Astrocyte of the cerebellum (primary cell): ENCODE results near the gene SPATA21.

Experiments used
- DNase-seq: peaks from one replicate; pipeline ENCODE4 v3.0.0-alpha.2; 2011; ENCODE audit warnings: low read depth
- H3K4me3 ChIP-seq: 2 replicates; pipeline ENCODE4 v1.5.1; 2011; ENCODE audit warnings: mild to moderate bottlenecking, low read depth, low read length, moderate library complexity
- CTCF ChIP-seq: IDR thresholded peaks from 2 replicates; pipeline ENCODE4 v1.5.1; 2012; ENCODE audit warnings: low read length, low read depth, moderate library complexity, mild to moderate bottlenecking; ENCODE audit errors: missing control alignments
- in situ Hi-C: cut with HindIII; loops from 2 replicates; pipeline ENCODE4 v1.10.0; 2017; ENCODE audit warnings: low sequenced_read_pairs

Gene SPATA21

GRCh38 chr1:16474166-16474800, 37.1 kb upstream of the SPATA21 start:
- in situ Hi-C loops, result no loop called here
- no peak for TF ChIP-seq CTCF
- H3K4me3 ChIP-seq, result no peak overlapping the region
- no peak for DNase-seq

- in situ Hi-C loops, result no loop called here
- no peak for TF ChIP-seq CTCF
- no peak overlapping the region for H3K4me3 ChIP-seq
- DNase-seq, result no peak
These were observed 31.3 kb upstream of the SPATA21 start for GRCh38 chr1:16468558-16468957.

- in situ Hi-C loops, result no loop called here
- H3K4me3 ChIP-seq, result no peak overlapping the region
- no peak for TF ChIP-seq CTCF
- no peak for DNase-seq
These were observed 27.8 kb upstream of the SPATA21 start for GRCh38 chr1:16464917-16465625.

- no peak overlapping the region for H3K4me3 ChIP-seq
- in situ Hi-C loops, result no loop called here
- no peak for DNase-seq
- no peak for TF ChIP-seq CTCF
These were observed 25.6 kb upstream of the SPATA21 start for GRCh38 chr1:16462773-16463330.

GRCh38 chr1:16461681-16462080, 24.5 kb upstream of the SPATA21 start:
- in situ Hi-C loops, result no loop called here
- H3K4me3 ChIP-seq, result no peak overlapping the region
- no peak for DNase-seq
- TF ChIP-seq CTCF, result no peak

GRCh38 chr1:16459352-16459925, 22.2 kb upstream of the SPATA21 start:
- in situ Hi-C loops, result no loop called here
- no peak for DNase-seq
- TF ChIP-seq CTCF, result no peak
- no peak overlapping the region for H3K4me3 ChIP-seq
